SK-N-SH (cell line): Measurements from ENCODE around the gene INF2. TPM values are rescaled to one million over a fixed set of nuclear protein-coding genes. Genes with fewer than 3 reads are reported as not detected.
"Not testable (repeated sequence)": the region's sequence is repeated elsewhere in the genome, so short reads cannot be mapped to it uniquely, and the experiment has no call there.

Experiments used
- CTCF ChIA-PET: fragments of 300-600, 350-600 bp; formaldehyde crosslinking; extraction: SDS; loops from one replicate; lab custom pipeline; 2021; lab: Yijun Ruan, JAX
- POLR2A ChIA-PET: fragments of 350-600 bp; sonication (Branson Sonifier 250); formaldehyde crosslinking; extraction: SDS; loops from one replicate; lab custom pipeline; 2020; ENCODE audit warnings: antibody characterized with exemption, inconsistent platforms; lab: Yijun Ruan, JAX
- DNase-seq: peaks from one replicate; pipeline ENCODE4 v3.0.0; 2012
- H2AFZ ChIP-seq: fragments of 200-600 bp; sonication (generic); 2 replicates; pipeline ENCODE4 v1.8.1; 2016; ENCODE audit warnings: antibody characterized with exemption, mild to moderate bottlenecking, low read depth
- H3F3A ChIP-seq: fragments of 200-600 bp; sonication (generic); replicated peaks from 2 replicates; pipeline ENCODE3; 2016; ENCODE audit warnings: antibody characterized with exemption, mild to moderate bottlenecking; ENCODE audit not compliant: insufficient read depth
- H3K27ac ChIP-seq, 2 experiments: fragments of 200-500 bp in 1 of 2; fragments of 200-600 bp in 1 of 2; sonication (Bioruptor generic) in 1 of 2; sonication (generic), shearing (Covaris generic) in 1 of 2; 2 replicates each; pipeline versions ENCODE4 v1.5.1 to v1.6.1; 2014 to 2016; ENCODE audit warnings: low read depth in 2 of 2, inconsistent platforms in 1 of 2, low read length in 1 of 2, mild to moderate bottlenecking in 1 of 2, mixed read lengths in 1 of 2
- H3K27me3 ChIP-seq: fragments of 200-600 bp; sonication (generic), shearing (Covaris generic); 2 replicates; pipeline ENCODE4 v1.6.1; 2016; ENCODE audit warnings: mixed run types; ENCODE audit not compliant: insufficient read depth
- H3K36me3 ChIP-seq, 2 experiments: fragments of 200-500 bp in 1 of 2; fragments of 200-600 bp in 1 of 2; sonication (Bioruptor generic) in 1 of 2; sonication (generic) in 1 of 2; replicated peaks in 1 of 2; 2 replicates each; pipeline versions ENCODE3 to v1.5.1; 2014 to 2016; ENCODE audit warnings: low read length in 1 of 2, mild to moderate bottlenecking in 1 of 2; ENCODE audit not compliant: insufficient read depth in 2 of 2, control insufficient read depth in 1 of 2
- H3K4me1 ChIP-seq, 2 experiments: fragments of 200-500 bp in 1 of 2; fragments of 200-600 bp in 1 of 2; sonication (Bioruptor generic) in 1 of 2; sonication (generic), shearing (Covaris generic) in 1 of 2; 2 replicates each; pipeline versions ENCODE4 v1.5.1 to v1.6.1; 2014 to 2016; ENCODE audit warnings: low read depth in 1 of 2, low read length in 1 of 2, mixed run types in 1 of 2; ENCODE audit not compliant: insufficient read depth in 2 of 2, control insufficient read depth in 1 of 2
- H3K4me2 ChIP-seq: fragments of 200-600 bp; sonication (generic), shearing (Covaris generic); 2 replicates; pipeline ENCODE4 v1.6.1; 2017; ENCODE audit warnings: mixed run types
- H3K4me3 ChIP-seq, 2 experiments: fragments of 200-500 bp in 1 of 2; fragments of 200-600 bp in 1 of 2; sonication (Bioruptor generic) in 1 of 2; sonication (generic), shearing (Covaris generic) in 1 of 2; 2 replicates each; pipeline versions ENCODE4 v1.5.1 to v1.8.1; 2014 to 2016; ENCODE audit warnings: low read depth in 2 of 2, inconsistent platforms in 1 of 2, low read length in 1 of 2, mild to moderate bottlenecking in 1 of 2, mixed read lengths in 1 of 2, moderate library complexity in 1 of 2
- H3K79me2 ChIP-seq: fragments of 200-600 bp; sonication (generic); 2 replicates; pipeline ENCODE4 v1.8.1; 2017; ENCODE audit warnings: mild to moderate bottlenecking; ENCODE audit not compliant: insufficient read depth
- H3K9ac ChIP-seq: fragments of 200-600 bp; sonication (generic); 2 replicates; pipeline ENCODE4 v1.6.1; 2017; ENCODE audit warnings: mixed run types
- H3K9me2 ChIP-seq: fragments of 200-600 bp; sonication (generic); 2 replicates; pipeline ENCODE4 v1.6.1; 2017; ENCODE audit warnings: mixed run types
- H3K9me3 ChIP-seq: fragments of 200-600 bp; sonication (generic); 2 replicates; pipeline ENCODE4 v1.6.1; 2017; ENCODE audit warnings: mixed run types, mild to moderate bottlenecking, moderate library complexity
- H4K20me1 ChIP-seq: fragments of 200-600 bp; sonication (generic); 2 replicates; pipeline ENCODE4 v1.6.1; 2017; ENCODE audit warnings: mild to moderate bottlenecking, mixed run types; ENCODE audit not compliant: insufficient read depth
- CHD2 ChIP-seq: fragments of 150-350 bp; IDR thresholded peaks from 2 replicates; pipeline ENCODE4 v1.6.1; 2018; ENCODE audit warnings: low read length; ENCODE audit not compliant: partially characterized antibody
- CTCF ChIP-seq: fragments of 200-600 bp; sonication (generic); IDR thresholded peaks from 2 replicates; pipeline ENCODE4 v1.6.1; 2017; ENCODE audit warnings: antibody characterized with exemption, mild to moderate bottlenecking, moderate library complexity
- ELF1 ChIP-seq: IDR thresholded peaks from 2 replicates; pipeline ENCODE4 v1.4.0; 2012
- EZH2phosphoT487 ChIP-seq: fragments of 200-600 bp; sonication (generic); IDR thresholded peaks from 2 replicates; pipeline ENCODE4 v1.6.1; 2017; ENCODE audit warnings: low read depth, mixed run types, mild to moderate bottlenecking, antibody characterized with exemption, moderate library complexity, borderline replicate concordance
- FOSL2 ChIP-seq: IDR thresholded peaks from 2 replicates; pipeline ENCODE4 v1.4.0; 2012; ENCODE audit warnings: low read depth, mild to moderate bottlenecking, moderate library complexity, borderline replicate concordance
- GABPA ChIP-seq: IDR thresholded peaks from 2 replicates; pipeline ENCODE4 v1.4.0; 2012; ENCODE audit warnings: low read depth, mild to moderate bottlenecking
- GATA2 ChIP-seq: sonication (generic); formaldehyde crosslinking; IDR thresholded peaks from 2 replicates; pipeline ENCODE4 v1.5.0; 2020; ENCODE audit warnings: mild to moderate bottlenecking, missing genetic modification reagents
- JUND ChIP-seq: IDR thresholded peaks from 2 replicates; pipeline ENCODE4 v1.4.0; 2012
- POLR2AphosphoS5 ChIP-seq: IDR thresholded peaks from 2 replicates; pipeline ENCODE4 v1.6.1; 2012; ENCODE audit warnings: low read depth, low read length
- RCOR1 ChIP-seq: fragments of 150-350 bp; IDR thresholded peaks from 2 replicates; pipeline ENCODE4 v1.6.1; 2017; ENCODE audit warnings: antibody characterized with exemption, low read length
- SIN3A ChIP-seq: IDR thresholded peaks from 2 replicates; pipeline ENCODE4 v1.6.1; 2012; ENCODE audit warnings: low read depth, mild to moderate bottlenecking, low read length, moderate library complexity, borderline replicate concordance
- TAF1 ChIP-seq: IDR thresholded peaks from 2 replicates; pipeline ENCODE4 v1.6.1; 2012; ENCODE audit warnings: low read depth, mild to moderate bottlenecking, low read length, moderate library complexity, borderline replicate concordance
- WGBS: methylation state at CpG from one replicate; pipeline ENCODE4 v1.1.6; 2017; ENCODE audit warnings: low lambda C conversion rate; 5-methylcytosine and 5-hydroxymethylcytosine counted together
- polyA plus RNA-seq, 3 experiments: library from polyadenylated mRNA; depleted of rRNA; stranded (reverse); fragments of >200 nt; gene quantifications; 2 replicates each; pipeline ENCODE4 v1.2.3, GENCODE V29; 2012
- TF ChIP-seq, protein P1 (sequence below): IDR thresholded peaks from 2 replicates; pipeline ENCODE4 v1.6.1; 2012; ENCODE audit warnings: mild to moderate bottlenecking, low read depth, low read length, moderate library complexity
- TF ChIP-seq, protein P2 (sequence below): IDR thresholded peaks from 2 replicates; pipeline ENCODE4; 2012
- TF ChIP-seq, protein P3 (sequence below): fragments of 150-350 bp; IDR thresholded peaks from 2 replicates; pipeline ENCODE4 v1.6.1; 2017; ENCODE audit warnings: antibody characterized with exemption, low read length, low read depth, borderline replicate concordance

Gene INF2
- polyA plus RNA-seq, 1 of the 3 experiments (the other 2 are of a cell fraction), result 32.5 TPM

DNA sequence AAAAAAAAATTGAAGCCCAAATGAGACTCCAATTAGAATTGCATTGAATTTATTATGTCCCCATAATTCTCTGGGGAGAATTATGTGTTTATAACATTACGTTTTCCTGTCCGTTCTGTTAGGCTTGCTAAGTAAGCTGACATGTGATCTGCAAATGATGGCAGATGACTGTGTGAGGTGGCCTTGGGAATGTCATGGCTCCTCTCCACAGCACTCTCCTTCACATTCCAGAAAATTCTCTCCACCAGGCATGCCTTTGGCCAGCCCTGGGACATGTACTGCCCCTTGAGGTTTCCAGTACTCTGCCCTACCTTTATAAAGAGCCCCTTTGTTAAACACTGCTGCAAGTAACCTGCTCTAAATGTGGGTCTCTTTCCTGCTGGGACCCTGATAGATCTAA lies 28.3 kb upstream of the INF2 start:
- POLR2A ChIA-PET, result no interaction called here
- H3K36me3 ChIP-seq, result no peaks in the 10 kb centered on the region
- no peak overlapping the region for H3K9ac ChIP-seq
- CTCF ChIA-PET, result no interaction called here
- H3F3A ChIP-seq, result no peaks in the 10 kb centered on the region
- H3K9me2 ChIP-seq, result no peaks in the 10 kb centered on the region
- H3K79me2 ChIP-seq, result no peaks in the 10 kb centered on the region
- DNase-seq, result no peak
- no peaks in the 10 kb centered on the region for H4K20me1 ChIP-seq
- no peak overlapping the region for H2AFZ ChIP-seq
- no peaks in the 10 kb centered on the region for H3K27me3 ChIP-seq
- H3K4me1 ChIP-seq, result no peaks in the 10 kb centered on the region
- no peaks in the 10 kb centered on the region for H3K9me3 ChIP-seq
- H3K27ac ChIP-seq, result no peak overlapping the region
- TF ChIP-seq TAF1 (no peak), EZH2phosphoT487 (no peak), POLR2AphosphoS5 (no peak), CTCF (no peak), RCOR1 (no peak), ELF1 (no peak), JUND (no peak), GABPA (no peak), FOSL2 (no peak), CHD2 (no peak), SIN3A (no peak), GATA2 (CRISPR knock-in tag) (no peak)
- TF ChIP-seq, protein P1, sequence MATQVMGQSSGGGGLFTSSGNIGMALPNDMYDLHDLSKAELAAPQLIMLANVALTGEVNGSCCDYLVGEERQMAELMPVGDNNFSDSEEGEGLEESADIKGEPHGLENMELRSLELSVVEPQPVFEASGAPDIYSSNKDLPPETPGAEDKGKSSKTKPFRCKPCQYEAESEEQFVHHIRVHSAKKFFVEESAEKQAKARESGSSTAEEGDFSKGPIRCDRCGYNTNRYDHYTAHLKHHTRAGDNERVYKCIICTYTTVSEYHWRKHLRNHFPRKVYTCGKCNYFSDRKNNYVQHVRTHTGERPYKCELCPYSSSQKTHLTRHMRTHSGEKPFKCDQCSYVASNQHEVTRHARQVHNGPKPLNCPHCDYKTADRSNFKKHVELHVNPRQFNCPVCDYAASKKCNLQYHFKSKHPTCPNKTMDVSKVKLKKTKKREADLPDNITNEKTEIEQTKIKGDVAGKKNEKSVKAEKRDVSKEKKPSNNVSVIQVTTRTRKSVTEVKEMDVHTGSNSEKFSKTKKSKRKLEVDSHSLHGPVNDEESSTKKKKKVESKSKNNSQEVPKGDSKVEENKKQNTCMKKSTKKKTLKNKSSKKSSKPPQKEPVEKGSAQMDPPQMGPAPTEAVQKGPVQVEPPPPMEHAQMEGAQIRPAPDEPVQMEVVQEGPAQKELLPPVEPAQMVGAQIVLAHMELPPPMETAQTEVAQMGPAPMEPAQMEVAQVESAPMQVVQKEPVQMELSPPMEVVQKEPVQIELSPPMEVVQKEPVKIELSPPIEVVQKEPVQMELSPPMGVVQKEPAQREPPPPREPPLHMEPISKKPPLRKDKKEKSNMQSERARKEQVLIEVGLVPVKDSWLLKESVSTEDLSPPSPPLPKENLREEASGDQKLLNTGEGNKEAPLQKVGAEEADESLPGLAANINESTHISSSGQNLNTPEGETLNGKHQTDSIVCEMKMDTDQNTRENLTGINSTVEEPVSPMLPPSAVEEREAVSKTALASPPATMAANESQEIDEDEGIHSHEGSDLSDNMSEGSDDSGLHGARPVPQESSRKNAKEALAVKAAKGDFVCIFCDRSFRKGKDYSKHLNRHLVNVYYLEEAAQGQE, result no peak
- TF ChIP-seq, protein P2, sequence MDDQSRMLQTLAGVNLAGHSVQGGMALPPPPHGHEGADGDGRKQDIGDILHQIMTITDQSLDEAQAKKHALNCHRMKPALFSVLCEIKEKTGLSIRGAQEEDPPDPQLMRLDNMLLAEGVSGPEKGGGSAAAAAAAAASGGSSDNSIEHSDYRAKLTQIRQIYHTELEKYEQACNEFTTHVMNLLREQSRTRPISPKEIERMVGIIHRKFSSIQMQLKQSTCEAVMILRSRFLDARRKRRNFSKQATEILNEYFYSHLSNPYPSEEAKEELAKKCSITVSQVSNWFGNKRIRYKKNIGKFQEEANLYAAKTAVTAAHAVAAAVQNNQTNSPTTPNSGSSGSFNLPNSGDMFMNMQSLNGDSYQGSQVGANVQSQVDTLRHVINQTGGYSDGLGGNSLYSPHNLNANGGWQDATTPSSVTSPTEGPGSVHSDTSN, result no peak
- TF ChIP-seq, protein P3, sequence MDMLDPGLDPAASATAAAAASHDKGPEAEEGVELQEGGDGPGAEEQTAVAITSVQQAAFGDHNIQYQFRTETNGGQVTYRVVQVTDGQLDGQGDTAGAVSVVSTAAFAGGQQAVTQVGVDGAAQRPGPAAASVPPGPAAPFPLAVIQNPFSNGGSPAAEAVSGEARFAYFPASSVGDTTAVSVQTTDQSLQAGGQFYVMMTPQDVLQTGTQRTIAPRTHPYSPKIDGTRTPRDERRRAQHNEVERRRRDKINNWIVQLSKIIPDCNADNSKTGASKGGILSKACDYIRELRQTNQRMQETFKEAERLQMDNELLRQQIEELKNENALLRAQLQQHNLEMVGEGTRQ, result no peak
- WGBS, result 89% methylated on average over 2 of the region's 2 CpGs
- no peak overlapping the region for H3K4me2 ChIP-seq
- no peak overlapping the region for H3K4me3 ChIP-seq

DNA sequence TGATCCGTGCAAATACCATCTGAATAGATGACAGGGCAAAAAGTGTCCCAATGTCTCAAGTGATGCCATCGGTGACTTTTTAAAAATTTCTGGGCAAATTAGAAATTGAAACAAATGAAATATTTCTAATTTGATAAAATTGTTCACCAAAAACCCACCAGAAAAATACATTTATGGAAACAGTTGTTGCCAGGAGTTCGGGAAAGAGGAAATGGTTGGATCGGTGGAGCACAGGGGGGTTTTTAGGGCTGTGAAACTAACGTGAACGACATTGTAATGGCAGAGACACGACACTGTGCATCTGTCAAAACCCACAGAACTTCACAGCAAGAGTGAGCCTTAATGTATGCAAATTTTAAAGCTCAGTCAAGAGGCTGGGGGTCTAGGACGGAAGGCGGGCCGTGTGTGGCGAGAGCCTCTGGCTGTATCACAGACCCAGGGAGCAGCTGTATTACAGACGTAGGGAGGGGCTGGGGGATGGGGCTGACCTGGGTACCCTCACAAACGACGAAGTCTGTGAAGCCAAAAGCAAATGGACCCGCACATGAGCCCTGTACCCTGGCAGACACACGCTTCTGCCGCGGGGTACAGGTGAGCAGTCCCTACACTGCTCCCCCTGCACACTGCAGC lies 27.8 kb upstream of the INF2 start:
- H3K9me2 ChIP-seq, H3K27ac ChIP-seq, H3K4me2 ChIP-seq, H3K9me3 ChIP-seq, H3K36me3 ChIP-seq, H3K4me1 ChIP-seq, DNase-seq, H3K27me3 ChIP-seq, H3K4me3 ChIP-seq, CTCF ChIA-PET, H4K20me1 ChIP-seq, H3F3A ChIP-seq, H2AFZ ChIP-seq, POLR2A ChIA-PET, H3K79me2 ChIP-seq, H3K9ac ChIP-seq: not testable (repeated sequence)
- 73% methylated on average over 15 of the region's 18 CpGs for WGBS

DNA sequence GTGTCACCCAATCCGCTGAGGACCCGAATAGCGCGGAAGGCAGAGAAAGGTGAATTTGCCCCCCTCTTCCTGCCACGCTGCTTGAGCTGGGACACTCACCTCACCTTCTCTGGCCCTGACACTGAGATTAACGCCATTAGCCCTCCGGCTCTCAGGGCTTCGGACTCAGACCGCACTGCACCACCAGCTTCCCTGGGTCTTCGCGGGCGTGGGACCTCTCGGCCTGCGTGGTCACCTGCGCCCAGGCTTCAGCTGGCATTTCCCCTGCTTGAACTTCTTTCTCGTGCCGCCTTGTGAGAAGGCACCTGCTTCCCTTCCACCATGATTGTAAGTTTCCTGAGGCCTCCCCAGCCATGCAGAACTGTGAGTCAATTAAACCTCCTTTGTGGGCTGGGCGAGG lies 26.9 kb upstream of the INF2 start:
- POLR2A ChIA-PET, H2AFZ ChIP-seq, CTCF ChIA-PET, H3K4me2 ChIP-seq, H3K27ac ChIP-seq, H3K9ac ChIP-seq, H3K9me2 ChIP-seq, H4K20me1 ChIP-seq, H3K4me3 ChIP-seq, H3F3A ChIP-seq, DNase-seq, H3K9me3 ChIP-seq, H3K4me1 ChIP-seq, H3K36me3 ChIP-seq, H3K27me3 ChIP-seq, H3K79me2 ChIP-seq: not testable (repeated sequence)
- 90% methylated on average over 17 of the region's 18 CpGs for WGBS
